Daoy (cell line): ENCODE results near the gene ALKBH2. TPM values are rescaled to one million over a fixed set of nuclear protein-coding genes. Genes with fewer than 3 reads are reported as not detected.
"Not testable (repeated sequence)": the region's sequence is repeated elsewhere in the genome, so short reads cannot be mapped to it uniquely, and the experiment has no call there.

Experiments used
- DNase-seq: peaks from one replicate; pipeline ENCODE4 v3.0.0-alpha.2; 2015; ENCODE audit warnings: low read depth
- total RNA-seq: library from RNA; depleted of rRNA; stranded (reverse); fragments of >200 nt; shearing (Covaris generic); gene quantifications from 2 replicates; pipeline ENCODE4 v1.2.3, GENCODE V29; 2014

ALKBH2 gene
- total RNA-seq, 1 experiment from 2014 or later = 43.5 TPM

DNA sequence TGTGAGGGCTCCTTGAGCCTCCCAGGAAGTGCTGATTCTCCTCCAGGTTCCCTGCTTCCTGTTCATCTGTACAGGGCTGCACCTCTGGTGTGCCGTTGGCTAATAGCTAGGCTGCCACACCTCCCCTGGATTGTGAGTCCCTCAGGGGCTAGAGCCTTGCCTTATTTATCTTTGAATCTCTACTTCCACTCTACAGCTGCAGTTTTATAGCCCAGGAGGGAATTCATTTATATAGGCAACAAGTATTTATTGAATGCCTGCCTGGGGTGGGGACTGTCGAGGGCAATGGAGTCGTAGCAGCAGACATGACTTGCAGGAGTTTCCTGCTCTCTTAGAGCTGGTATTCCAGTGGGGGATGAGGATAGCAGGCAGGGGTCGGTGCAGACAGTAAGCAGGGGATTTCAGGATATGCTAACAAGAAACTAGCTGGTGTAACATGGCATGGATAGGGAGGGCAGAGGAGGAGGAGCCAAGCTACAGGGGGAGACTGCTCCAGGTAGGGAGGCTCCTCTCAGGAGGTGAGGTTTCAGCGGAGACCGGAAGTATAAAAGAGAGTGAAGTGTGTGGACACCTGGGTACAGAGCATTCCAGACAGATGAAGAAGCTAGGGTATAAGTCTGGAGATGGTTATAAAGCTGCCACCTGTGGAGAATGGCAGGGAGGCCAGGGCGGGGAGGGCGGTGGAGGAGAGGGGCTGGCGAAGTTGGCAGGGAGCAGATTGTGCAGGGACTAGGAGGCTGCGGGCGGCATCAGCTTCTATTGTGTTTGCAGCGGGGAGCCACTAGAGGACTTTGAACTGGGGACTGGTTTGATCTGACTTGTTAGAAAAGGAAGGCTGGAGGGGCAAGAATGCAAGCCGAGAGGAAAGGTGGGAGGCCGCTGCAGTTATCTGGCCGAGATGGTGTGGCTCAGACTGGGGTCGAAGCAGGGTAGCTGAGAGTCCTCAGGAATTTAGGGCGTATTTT, 23.7 kb downstream of the ALKBH2 start:
- DNase-seq = no peak

DNA sequence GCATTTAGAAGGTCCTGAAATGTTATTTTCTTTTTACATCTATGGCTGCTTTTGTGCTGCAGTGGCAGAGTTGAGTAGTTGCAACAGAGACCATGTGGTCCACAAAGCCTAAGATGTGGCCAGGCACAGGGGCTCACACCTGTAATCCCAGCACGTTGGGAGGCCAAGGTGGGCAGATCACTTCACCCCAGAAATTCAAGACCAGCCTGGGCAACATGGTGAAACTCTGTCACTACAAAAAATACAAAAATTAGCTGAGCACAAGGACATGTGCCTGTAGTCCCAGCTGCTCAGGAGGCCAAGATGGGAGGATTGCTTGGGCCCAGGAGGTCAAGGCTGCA, 27.4 kb downstream of the ALKBH2 start:
- no peak for DNase-seq

DNA sequence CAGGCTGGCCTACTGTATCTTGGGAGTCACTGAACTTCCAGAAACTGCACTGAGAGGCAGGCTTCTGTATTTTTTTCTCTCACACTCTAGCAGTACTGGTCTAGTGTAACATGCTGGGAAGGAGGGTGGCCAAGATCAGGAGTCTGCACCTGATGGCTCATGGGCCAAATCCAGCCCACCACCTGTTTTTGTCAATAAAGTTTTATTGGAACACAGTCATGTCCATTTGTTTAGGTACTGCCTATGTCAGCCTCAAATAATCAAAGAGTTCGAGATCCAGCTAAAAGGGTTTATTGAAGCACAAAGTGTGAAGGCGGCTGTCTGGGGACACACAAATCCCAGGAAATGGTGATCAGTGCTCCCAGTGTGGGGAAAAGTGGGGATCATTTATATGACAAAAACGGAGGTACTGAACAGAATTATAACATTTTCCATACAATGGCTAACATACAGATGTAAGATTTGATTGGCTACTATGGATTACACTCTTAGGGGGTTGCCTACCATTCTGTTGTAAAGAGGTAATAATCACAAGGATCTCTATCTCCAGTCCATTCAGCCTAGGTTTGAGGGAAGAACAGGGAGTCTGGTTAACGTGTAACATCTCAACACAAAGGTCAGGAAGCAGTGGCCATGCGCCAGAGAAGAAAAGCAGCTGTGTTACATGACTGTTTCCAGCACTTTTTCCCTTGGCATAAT, 28.0 kb downstream of the ALKBH2 start:
- DNase-seq = no peak

- no peak for DNase-seq
Measured at GRCh38 chr12:109064143-109064542, 29.1 kb downstream of the ALKBH2 start.

DNA sequence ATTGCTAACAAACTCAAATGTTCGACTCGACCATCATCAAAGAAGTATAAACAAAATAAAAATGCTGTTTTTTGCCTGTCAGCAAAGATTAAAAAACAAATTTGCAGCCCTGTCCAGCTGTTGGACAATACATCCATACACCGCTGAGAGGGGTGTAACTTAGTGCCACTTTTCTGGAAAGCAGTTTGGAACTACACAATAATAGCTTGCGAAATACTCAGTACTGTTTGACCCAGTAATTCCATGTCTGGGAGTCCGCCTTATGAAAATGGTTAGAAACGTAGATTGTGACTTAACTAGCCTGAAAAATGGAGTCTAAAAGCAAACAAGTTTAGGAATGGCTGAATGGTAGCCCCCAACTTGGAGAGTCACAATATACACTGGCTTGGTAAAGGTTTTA, 34.5 kb downstream of the ALKBH2 start:
- DNase-seq = no peak

DNA sequence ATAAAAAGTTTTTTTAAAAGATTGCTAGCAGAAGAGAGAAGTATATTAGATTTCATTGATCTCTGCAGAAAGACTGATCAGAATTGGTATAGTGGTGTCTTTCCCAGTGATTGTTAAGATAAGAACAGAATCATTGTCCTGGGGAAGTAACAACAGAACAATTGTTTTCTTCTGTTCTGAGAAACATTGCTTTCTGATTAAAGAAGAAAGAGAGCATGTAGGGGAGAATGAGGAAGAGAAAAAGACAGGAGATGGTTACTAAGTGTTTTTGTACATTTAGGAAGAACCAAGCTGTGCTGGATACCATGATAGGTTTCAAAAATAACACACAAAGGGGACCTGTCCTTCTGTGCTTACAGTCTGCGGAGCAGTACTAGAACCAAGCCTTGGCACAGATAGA, 35.9 kb downstream of the ALKBH2 start:
- no peak for DNase-seq

GRCh38 chr12:109056891-109057290, 36.4 kb downstream of the ALKBH2 start:
- no peak for DNase-seq

GRCh38 chr12:109054520-109054919, 38.8 kb downstream of the ALKBH2 start:
- no peak for DNase-seq

DNA sequence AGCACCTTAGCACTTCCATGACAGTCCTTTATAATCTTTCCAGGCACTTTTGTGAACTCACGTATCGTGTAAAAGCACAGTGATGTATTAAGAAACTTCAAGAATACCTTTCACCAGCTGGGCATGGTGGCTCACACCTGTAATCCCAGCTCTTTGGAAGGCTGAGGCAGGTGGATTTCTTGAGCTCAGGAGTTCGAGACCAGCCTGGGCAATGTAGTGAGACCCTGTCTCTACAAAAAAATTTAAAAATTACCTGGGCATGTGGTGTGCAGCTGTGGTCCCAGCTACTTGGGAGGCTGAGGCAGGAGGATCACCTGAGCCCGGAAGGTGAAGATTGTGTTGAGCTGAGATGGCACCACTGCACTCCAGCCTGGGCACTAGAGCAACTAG, 39.2 kb downstream of the ALKBH2 start:
- DNase-seq = not testable (repeated sequence)

- DNase-seq = no peak
Measured at GRCh38 chr12:109053382-109054123, 39.7 kb downstream of the ALKBH2 start.

GRCh38 chr12:109052414-109053323, 40.6 kb downstream of the ALKBH2 start, which contains the start of gene USP30:
TSS of gene USP30 (plus strand) at chr12:109052576. CDS start at chr12:109052679, 103 bp downstream.
- peak; percentile 85 for DNase-seq

GRCh38 chr12:109052097-109052413, 41.2 kb downstream of the ALKBH2 start:
- DNase-seq = no peak

DNA sequence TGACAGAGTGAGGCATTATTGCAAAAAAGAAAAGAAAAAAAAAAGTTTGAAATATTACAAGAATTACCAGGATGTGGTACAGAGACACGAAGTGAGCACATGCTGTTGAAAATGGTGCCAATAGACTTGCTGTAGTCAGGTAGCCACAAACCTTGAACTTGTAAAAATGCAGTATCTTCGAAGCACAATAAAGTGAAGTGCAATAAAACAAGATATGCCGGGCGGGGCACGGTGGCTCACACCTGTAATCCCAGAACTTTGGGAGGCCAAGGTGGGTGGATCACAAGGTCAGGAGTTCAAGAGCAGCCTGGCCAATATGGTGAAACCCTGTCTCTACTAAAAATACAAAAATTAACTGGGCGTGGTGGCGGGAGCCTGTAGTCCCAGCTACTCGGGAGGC, 43.5 kb downstream of the ALKBH2 start:
- DNase-seq = not testable (repeated sequence)

GRCh38 chr12:109048706-109049105, 44.6 kb downstream of the ALKBH2 start:
- not testable (repeated sequence) for DNase-seq

- DNase-seq = peak; percentile 15
Measured at GRCh38 chr12:109047081-109047805, 46.0 kb downstream of the ALKBH2 start.

DNA sequence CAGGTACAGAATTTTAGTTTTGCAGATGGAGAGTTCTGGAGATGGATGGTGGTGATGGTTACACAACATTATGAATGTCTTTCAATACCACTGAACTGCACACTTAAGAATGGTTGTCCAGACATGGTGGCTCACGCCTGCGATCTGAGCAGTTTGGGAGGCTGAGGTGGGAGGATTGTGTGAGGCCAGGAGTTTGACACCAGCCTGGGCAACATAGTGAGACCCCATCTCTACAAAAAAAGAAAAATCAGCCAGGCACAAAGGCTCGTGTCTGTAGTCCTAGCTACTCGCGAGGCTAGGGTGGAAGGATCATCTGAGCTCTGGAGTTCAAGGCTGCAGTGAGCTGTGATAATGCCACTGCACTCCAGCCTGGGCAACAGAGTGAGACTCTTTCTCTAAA, 49.0 kb downstream of the ALKBH2 start:
- no peak for DNase-seq
